GM12865 (cell line): ENCODE results near the gene CAMK2N1.

Experiments
- DNase-seq: peaks from one replicate; pipeline ENCODE4 v3.0.0; 2010; ENCODE audit warnings: low read depth
- H3K4me3 ChIP-seq: 2 replicates; pipeline ENCODE4 v1.5.1; 2011; ENCODE audit warnings: mild to moderate bottlenecking, low read depth, low read length, control low read depth
- TF ChIP-seq, protein P1 (sequence below): IDR thresholded peaks from 2 replicates; pipeline ENCODE4 v1.5.1; 2011; ENCODE audit warnings: low read length, control low read depth, low read depth, inconsistent platforms; ENCODE audit not compliant: insufficient read depth; ENCODE audit errors: missing control alignments

CAMK2N1 gene

DNA sequence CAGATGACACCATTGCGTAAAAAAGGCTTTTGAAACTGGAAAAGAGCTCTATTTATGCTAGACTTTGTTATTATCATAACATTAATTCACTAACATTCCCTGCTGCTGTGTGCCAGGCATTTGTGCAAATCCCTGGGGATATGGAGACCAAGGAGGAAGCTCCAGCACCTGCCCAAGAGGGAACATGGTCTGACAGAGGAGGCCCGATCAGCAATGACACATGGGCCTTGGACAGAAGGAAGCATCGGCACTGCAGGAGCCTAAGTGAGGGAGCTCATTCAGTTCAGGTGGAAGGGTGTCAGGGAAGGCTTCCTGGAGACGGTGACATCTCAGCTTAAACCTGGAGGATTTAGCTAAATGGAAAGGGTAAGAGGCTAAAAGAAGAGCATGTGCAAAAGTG lies 13.9 kb downstream of the CAMK2N1 start:
- no peak for DNase-seq
- TF ChIP-seq, protein P1, sequence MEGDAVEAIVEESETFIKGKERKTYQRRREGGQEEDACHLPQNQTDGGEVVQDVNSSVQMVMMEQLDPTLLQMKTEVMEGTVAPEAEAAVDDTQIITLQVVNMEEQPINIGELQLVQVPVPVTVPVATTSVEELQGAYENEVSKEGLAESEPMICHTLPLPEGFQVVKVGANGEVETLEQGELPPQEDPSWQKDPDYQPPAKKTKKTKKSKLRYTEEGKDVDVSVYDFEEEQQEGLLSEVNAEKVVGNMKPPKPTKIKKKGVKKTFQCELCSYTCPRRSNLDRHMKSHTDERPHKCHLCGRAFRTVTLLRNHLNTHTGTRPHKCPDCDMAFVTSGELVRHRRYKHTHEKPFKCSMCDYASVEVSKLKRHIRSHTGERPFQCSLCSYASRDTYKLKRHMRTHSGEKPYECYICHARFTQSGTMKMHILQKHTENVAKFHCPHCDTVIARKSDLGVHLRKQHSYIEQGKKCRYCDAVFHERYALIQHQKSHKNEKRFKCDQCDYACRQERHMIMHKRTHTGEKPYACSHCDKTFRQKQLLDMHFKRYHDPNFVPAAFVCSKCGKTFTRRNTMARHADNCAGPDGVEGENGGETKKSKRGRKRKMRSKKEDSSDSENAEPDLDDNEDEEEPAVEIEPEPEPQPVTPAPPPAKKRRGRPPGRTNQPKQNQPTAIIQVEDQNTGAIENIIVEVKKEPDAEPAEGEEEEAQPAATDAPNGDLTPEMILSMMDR: no peak
- no peak overlapping the region for H3K4me3 ChIP-seq

DNA sequence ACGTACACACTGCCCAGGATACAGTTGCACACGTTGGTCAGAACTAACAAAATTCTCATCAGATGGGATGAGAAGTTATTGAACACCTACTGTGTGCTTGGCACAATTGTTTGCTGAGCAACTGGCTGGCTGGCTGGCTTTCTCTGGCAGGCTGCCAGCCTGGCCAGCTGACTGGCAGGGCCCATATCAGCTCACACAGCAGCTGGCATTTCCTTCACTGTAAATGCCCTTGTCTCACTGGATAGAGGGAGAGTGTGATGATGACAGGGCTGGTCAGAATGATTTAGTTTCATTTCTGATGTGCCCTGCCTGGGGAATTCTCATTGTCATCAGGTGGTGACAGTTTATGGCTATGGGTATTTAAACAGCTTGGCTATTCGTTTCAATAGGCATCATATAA lies 15.8 kb downstream of the CAMK2N1 start:
- TF ChIP-seq, protein P1: no peak
- no peak for DNase-seq
- no peak overlapping the region for H3K4me3 ChIP-seq

DNA sequence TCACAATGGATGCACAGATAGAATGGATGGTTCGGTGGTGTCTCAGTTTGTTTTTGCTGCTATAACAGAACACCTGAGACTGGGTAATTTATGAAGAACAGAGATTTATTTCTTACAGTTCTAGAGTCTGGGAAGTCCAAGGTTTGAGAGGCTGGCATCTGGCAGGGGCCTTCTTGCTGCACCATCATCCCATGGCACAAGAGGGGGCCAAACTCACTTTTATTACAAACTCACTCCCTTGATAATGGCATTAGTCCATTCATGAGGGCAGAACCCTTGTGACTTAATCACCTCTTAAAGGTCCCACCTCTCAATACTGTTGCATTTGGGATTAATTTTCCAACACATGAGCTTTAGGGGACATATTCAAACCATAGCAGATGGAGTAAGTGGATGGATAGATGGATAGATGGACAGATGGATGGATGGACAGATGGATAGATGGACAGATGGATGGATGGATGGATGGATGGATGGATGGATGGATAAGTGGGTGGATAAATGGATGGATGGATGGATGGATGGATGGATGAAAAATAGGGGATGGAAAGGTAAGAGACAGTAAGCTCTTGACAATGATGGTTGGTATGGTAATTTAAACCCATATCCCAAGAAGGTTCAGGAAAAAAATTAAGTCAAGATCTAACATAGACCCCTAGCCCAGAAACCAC lies 16.5 kb downstream of the CAMK2N1 start:
- no peak for DNase-seq
- TF ChIP-seq, protein P1: no peak
- no peak overlapping the region for H3K4me3 ChIP-seq

DNA sequence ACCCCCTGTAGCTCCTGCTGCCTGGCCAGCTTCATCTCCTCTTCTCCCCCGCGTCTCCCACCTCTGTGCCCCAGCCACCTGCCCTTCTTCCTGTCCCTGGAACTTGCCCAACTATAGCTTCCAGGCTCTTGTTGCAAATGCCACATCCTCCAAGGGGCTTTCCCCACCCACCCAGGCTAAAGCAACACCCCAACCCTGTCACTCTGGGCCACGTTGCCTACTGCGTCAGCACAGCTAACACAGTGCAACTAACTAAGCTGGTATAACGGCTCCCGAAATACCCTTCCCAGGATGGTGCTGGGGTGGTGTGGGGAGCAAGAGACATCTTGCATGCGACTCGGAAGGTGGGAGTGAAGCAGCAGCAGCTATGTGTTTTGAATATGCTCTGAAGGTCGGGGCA lies 19.7 kb downstream of the CAMK2N1 start:
- no peak for DNase-seq
- TF ChIP-seq, protein P1: no peak
- no peak overlapping the region for H3K4me3 ChIP-seq

DNA sequence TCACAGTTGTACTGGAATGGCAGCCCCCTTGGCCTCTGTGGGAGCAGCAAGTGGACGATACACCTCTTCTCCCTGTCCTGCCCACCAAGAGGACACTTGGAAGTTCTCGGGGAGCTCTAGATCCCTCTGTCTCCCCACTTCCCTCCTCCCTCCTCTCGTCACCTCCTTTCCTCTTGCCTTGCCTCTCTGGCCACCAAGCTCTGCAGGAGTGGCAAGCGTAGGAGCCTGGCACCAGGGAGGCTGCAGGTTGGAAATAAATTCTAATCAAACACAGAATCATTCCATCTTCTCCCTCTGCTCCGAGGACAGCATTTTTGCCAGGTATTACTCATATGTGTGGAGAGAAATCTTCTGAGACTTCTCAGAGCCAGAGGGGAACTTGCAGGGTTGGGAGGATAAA lies 20.8 kb downstream of the CAMK2N1 start:
- DNase-seq: no peak
- H3K4me3 ChIP-seq: no peak overlapping the region
- TF ChIP-seq, protein P1: no peak

DNA sequence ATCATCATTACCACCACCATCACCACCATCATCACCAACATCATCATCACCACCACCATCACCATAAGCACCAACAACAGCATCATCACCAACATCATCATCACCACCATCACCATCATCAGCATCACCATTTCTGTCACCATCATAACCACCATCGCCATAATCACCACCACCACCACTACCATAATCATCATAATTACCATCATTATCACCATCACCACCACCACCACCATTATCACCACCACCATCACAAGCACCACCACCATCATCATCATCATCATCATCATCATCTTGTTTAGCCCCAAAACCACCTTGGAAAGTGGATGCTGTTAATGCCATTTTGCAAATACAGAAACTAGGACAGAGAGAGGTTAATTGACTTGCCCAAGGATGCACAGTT lies 22.5 kb downstream of the CAMK2N1 start:
- no peak for DNase-seq
- no peak overlapping the region for H3K4me3 ChIP-seq
- TF ChIP-seq, protein P1: no peak

DNA sequence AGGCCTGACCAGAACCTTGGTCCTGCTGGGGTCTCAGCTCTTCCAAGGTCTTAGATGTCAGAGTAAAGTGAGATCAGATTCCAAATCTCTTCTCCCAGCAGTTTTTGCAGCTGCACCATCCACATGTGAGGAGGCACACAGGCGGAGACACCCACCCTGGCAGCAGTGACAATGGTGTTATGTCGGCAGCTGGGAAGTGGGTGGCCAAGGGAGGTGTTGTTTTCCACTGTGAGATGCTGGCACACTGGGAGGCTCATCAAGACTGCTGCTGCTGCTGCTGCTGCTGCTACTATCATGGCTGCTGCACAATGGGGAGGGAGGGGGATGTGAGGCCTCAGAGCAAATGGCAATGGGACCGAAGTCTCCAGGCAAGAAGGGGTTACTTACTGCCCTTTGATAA lies 23.6 kb downstream of the CAMK2N1 start:
- no peak overlapping the region for H3K4me3 ChIP-seq
- TF ChIP-seq, protein P1: no peak
- no peak for DNase-seq
